Gastroesophageal sphincter (tissue), 4 donors: ENCODE results near the gene CACNA1D. TPM values are rescaled to one million over a fixed set of nuclear protein-coding genes. Genes with fewer than 3 reads are reported as not detected.

Source experiments
- ATAC-seq: fragments of 150-250 bp; one replicate; pipeline ENCODE4 v1.9.1; 2016; ENCODE audit warnings: mild to moderate bottlenecking, moderate library complexity
- H3K27ac ChIP-seq, 4 donors: fragments of 200-600 bp; sonication (generic) in 3 of 4; 1 replicate in 3 of 4; 2 replicates in 1 of 4; pipeline ENCODE4 v1.5.1; 2016 to 2019
- H3K27me3 ChIP-seq: fragments of 200-600 bp; sonication (generic); one replicate; pipeline ENCODE4 v1.5.1; 2019
- H3K36me3 ChIP-seq, 2 donors: fragments of 200-600 bp; sonication (generic); one replicate each; pipeline ENCODE4 v1.5.1; 2019; ENCODE audit warnings: control low read depth in 1 of 2
- H3K4me1 ChIP-seq, 3 donors: fragments of 200-600 bp; sonication (generic); 1 replicate in 2 of 3; 2 replicates in 1 of 3; pipeline ENCODE4 v1.5.1; 2016 to 2019; ENCODE audit warnings: control low read depth in 2 of 3
- H3K4me3 ChIP-seq, 2 donors: fragments of 200-600 bp; sonication (generic); one replicate each; pipeline ENCODE4 v1.5.1; 2019; ENCODE audit warnings: mild to moderate bottlenecking in 1 of 2, moderate library complexity in 1 of 2
- H3K9me3 ChIP-seq, 3 donors: fragments of 200-600 bp; sonication (generic); one replicate each; pipeline ENCODE4 v1.5.1; 2017 to 2019; ENCODE audit warnings: control low read depth in 2 of 3
- CTCF ChIP-seq, 4 experiments: fragments of 200-600 bp in 2 of 4; fragments of 450-650 bp in 2 of 4; sonication (generic) in 1 of 4; IDR thresholded peaks; one replicate each; pipeline ENCODE4 v1.5.1; 2017 to 2019; ENCODE audit warnings: antibody characterized with exemption in 4 of 4, mild to moderate bottlenecking in 2 of 4, moderate library complexity in 2 of 4
- EP300 ChIP-seq: sonication (generic); formaldehyde crosslinking; IDR thresholded peaks from one replicate; pipeline ENCODE4 v1.6.1; 2017; ENCODE audit warnings: antibody characterized with exemption, mild to moderate bottlenecking
- POLR2A ChIP-seq, 2 donors: fragments of 450-650 bp; IDR thresholded peaks; one replicate each; pipeline ENCODE4 v1.6.1; 2017; ENCODE audit warnings: antibody characterized with exemption in 2 of 2, mild to moderate bottlenecking in 2 of 2, moderate library complexity in 1 of 2
- POLR2AphosphoS5 ChIP-seq: sonication (generic); formaldehyde crosslinking; IDR thresholded peaks from one replicate; pipeline ENCODE4 v1.6.1; 2017; ENCODE audit warnings: antibody characterized with exemption
- WGBS, 2 donors: methylation state at CpG; one replicate each; pipeline ENCODE4 v1.1.5; 2018; ENCODE audit warnings: low coverage in 1 of 2; 5-methylcytosine and 5-hydroxymethylcytosine counted together
- total RNA-seq, 4 donors: library from RNA; depleted of rRNA; stranded (reverse); fragments of >200 nt; gene quantifications; one replicate each; pipeline ENCODE4 v1.1.0, GENCODE V29; 2016

The CACNA1D gene
- total RNA-seq, 4 donors from 2014 or later, result 0.52 to 5.7 (median 3.6) TPM

- H3K36me3 ChIP-seq, result no peaks in the 10 kb centered on the region
- no peak overlapping the region for H3K4me3 ChIP-seq
- no peaks in the 10 kb centered on the region for H3K9me3 ChIP-seq
- TF ChIP-seq EP300 (no peak), POLR2A (IDR thresholded peaks at IDR 0.05) (no peak)
- no peak overlapping the region for H3K27ac ChIP-seq
- no peaks in the 10 kb centered on the region for H3K4me1 ChIP-seq
- no peaks in the 10 kb centered on the region for H3K27me3 ChIP-seq
- ATAC-seq, result no peak
- 80% methylated on average over 1 of the region's 4 CpGs; no CpG with 5 or more reads in 1 of the 2 donors for WGBS, 2 donors
Measured at GRCh38 chr3:53597136-53597915, 102.9 kb downstream of the CACNA1D start.

GRCh38 chr3:53599771-53600170, 105.4 kb downstream of the CACNA1D start:
- 92 to 93% methylated on average over 2 of the region's 2 CpGs for WGBS, 2 donors
- no peak for ATAC-seq
- TF ChIP-seq CTCF (IDR thresholded peaks at IDR 0.05), result no peak
- no peak for TF ChIP-seq POLR2A (IDR thresholded peaks at IDR 0.05)
- no peak for TF ChIP-seq POLR2AphosphoS5
- no peak for TF ChIP-seq EP300

GRCh38 chr3:53602866-53603265, 108.5 kb downstream of the CACNA1D start:
- TF ChIP-seq POLR2A (IDR thresholded peaks at IDR 0.05) (no peak), EP300 (no peak), CTCF (IDR thresholded peaks at IDR 0.05) (no peak), POLR2AphosphoS5 (no peak)
- Histone ChIP-seq H3K27ac (no peak overlapping the region), H3K9me3 (peaks cover 0 to 15% (median 0%) of the 10 kb centered on the region in 3 donors), H3K4me1 (no peaks in the 10 kb centered on the region), H3K4me3 (no peak overlapping the region), H3K36me3 (no peaks in the 10 kb centered on the region), H3K27me3 (no peaks in the 10 kb centered on the region)
- WGBS, 2 donors, result 80 to 90% methylated on average over 4 to 5 of the region's 6 CpGs
- ATAC-seq, result no peak

More at GRCh38 chr3:53599771-53600170, 105.4 kb downstream of the CACNA1D start:
- Histone ChIP-seq H3K4me1 (no peaks in the 10 kb centered on the region), H3K4me3 (no peak overlapping the region), H3K27me3 (no peaks in the 10 kb centered on the region), H3K36me3 (no peaks in the 10 kb centered on the region), H3K9me3 (no peaks in the 10 kb centered on the region), H3K27ac (no peak overlapping the region)

GRCh38 chr3:53604232-53604631, 109.8 kb downstream of the CACNA1D start:
- no peak overlapping the region for H3K27ac ChIP-seq
- no peaks in the 10 kb centered on the region for H3K27me3 ChIP-seq
- no peak overlapping the region for H3K4me3 ChIP-seq
- H3K9me3 ChIP-seq, result peaks cover 0 to 15% (median 0%) of the 10 kb centered on the region in 3 donors
- no peak for TF ChIP-seq CTCF (IDR thresholded peaks at IDR 0.05)
- TF ChIP-seq EP300, result no peak
- TF ChIP-seq POLR2A (IDR thresholded peaks at IDR 0.05), result no peak
- no peak for TF ChIP-seq POLR2AphosphoS5
- no peaks in the 10 kb centered on the region for H3K36me3 ChIP-seq
- no peak for ATAC-seq
- H3K4me1 ChIP-seq, result no peaks in the 10 kb centered on the region

GRCh38 chr3:53606793-53607192, 112.4 kb downstream of the CACNA1D start:
- 78 to 80% methylated on average over 1 of the region's 1 CpG for WGBS, 2 donors
- ATAC-seq, result no peak
- Histone ChIP-seq H3K9me3 (peaks cover 0 to 15% (median 0%) of the 10 kb centered on the region in 3 donors), H3K27ac (no peak overlapping the region), H3K4me1 (no peaks in the 10 kb centered on the region), H3K36me3 (no peaks in the 10 kb centered on the region), H3K27me3 (no peaks in the 10 kb centered on the region), H3K4me3 (no peak overlapping the region)
- no peak for TF ChIP-seq POLR2A (IDR thresholded peaks at IDR 0.05)
- no peak for TF ChIP-seq POLR2AphosphoS5
- no peak for TF ChIP-seq CTCF (IDR thresholded peaks at IDR 0.05)
- no peak for TF ChIP-seq EP300
